Stimulated activated CD8-positive, alpha-beta memory T cell treated with anti-CD3 and anti-CD28 coated beads, Interleukin-4, amount 100 ng/mL, for 1 hour (primary cell): ENCODE measurements around the gene MIDN.
"Not testable (repeated sequence)": the region's sequence is repeated elsewhere in the genome, so short reads cannot be mapped to it uniquely, and the experiment has no call there.

Experiments
- DNase-seq, 2 donors: peaks; one replicate each; pipeline ENCODE4 v3.0.0-alpha.2; 2020; ENCODE audit warnings: low read depth in 2 of 2, low spot score in 1 of 2

MIDN gene

GRCh38 chr19:1291761-1292418 lies 43.5 kb downstream of the MIDN start:
- DNase-seq = no peak

- no peak for DNase-seq
Observed at GRCh38 chr19:1292419-1293151, 44.2 kb downstream of the MIDN start.

GRCh38 chr19:1293782-1294604 lies 45.6 kb downstream of the MIDN start:
- DNase-seq = no peak

- no peak for DNase-seq
Observed at GRCh38 chr19:1294688-1295087, 46.3 kb downstream of the MIDN start.

- DNase-seq = peak in 1 of 2 donors; percentile 21
Observed at GRCh38 chr19:1295169-1296012, 47.0 kb downstream of the MIDN start.

GRCh38 chr19:1296078-1296477 lies 47.7 kb downstream of the MIDN start:
- DNase-seq = no peak

- DNase-seq = no peak
Observed at GRCh38 chr19:1296575-1297271, 48.3 kb downstream of the MIDN start.

GRCh38 chr19:1298235-1298634 lies 49.9 kb downstream of the MIDN start:
- DNase-seq = no peak

GRCh38 chr19:1299801-1300200 lies 51.4 kb downstream of the MIDN start:
- no peak for DNase-seq

GRCh38 chr19:1300744-1301490 lies 52.5 kb downstream of the MIDN start:
- no peak for DNase-seq

GRCh38 chr19:1302533-1303239 lies 54.3 kb downstream of the MIDN start:
- no peak for DNase-seq

- DNase-seq = no peak
Observed at GRCh38 chr19:1304197-1304924, 56.0 kb downstream of the MIDN start.

- not testable (repeated sequence) for DNase-seq
Observed at GRCh38 chr19:1305354-1305753, 57.0 kb downstream of the MIDN start.

GRCh38 chr19:1307320-1307719 lies 58.9 kb downstream of the MIDN start:
- no peak for DNase-seq

- no peak for DNase-seq
Observed at GRCh38 chr19:1307755-1308303, 59.4 kb downstream of the MIDN start.

GRCh38 chr19:1308718-1309117 lies 60.3 kb downstream of the MIDN start:
- DNase-seq = no peak
